Ovary (tissue), 9 donors: ENCODE results near the gene IL18. TPM values are rescaled to one million over a fixed set of nuclear protein-coding genes. Genes with fewer than 3 reads are reported as not detected.

Source experiments
- DNase-seq, 5 donors: peaks; one replicate each; pipeline ENCODE4 v3.0.0-alpha.2; 2019 to 2020
- H3K27ac ChIP-seq, 2 donors: fragments of 200-600 bp; one replicate each; pipeline versions ENCODE4 v1.5.1 to v1.8.0; 2019 to 2022
- H3K27me3 ChIP-seq: fragments of 200-600 bp; one replicate; pipeline ENCODE4 v1.8.0; 2022
- H3K36me3 ChIP-seq: fragments of 200-600 bp; sonication (generic); one replicate; pipeline ENCODE4 v1.5.1; 2019
- H3K4me1 ChIP-seq: one replicate; pipeline ENCODE4 v1.8.1; 2013; ENCODE audit warnings: mild to moderate bottlenecking, moderate library complexity; ENCODE audit not compliant: insufficient read depth
- H3K4me3 ChIP-seq: fragments of 200-600 bp; sonication (generic); one replicate; pipeline ENCODE4 v1.5.1; 2017
- H3K9me3 ChIP-seq, 2 donors: fragments of 200-600 bp in 1 of 2; sonication (generic) in 1 of 2; one replicate each; pipeline versions ENCODE4 v1.5.1 to v1.8.1; 2013 to 2019; ENCODE audit warnings: mild to moderate bottlenecking in 1 of 2, moderate library complexity in 1 of 2
- CTCF ChIP-seq, 3 donors: fragments of 450-650 bp in 2 of 3; fragments of 200-600 bp in 1 of 3; IDR thresholded peaks; one replicate each; pipeline versions ENCODE4 v1.5.1 to v1.8.0; 2016 to 2022; ENCODE audit warnings: antibody characterized with exemption in 3 of 3, mild to moderate bottlenecking in 1 of 3
- EP300 ChIP-seq: sonication (generic); formaldehyde crosslinking; IDR thresholded peaks from one replicate; pipeline ENCODE4 v1.6.1; 2017; ENCODE audit warnings: antibody characterized with exemption
- POLR2A ChIP-seq: fragments of 450-650 bp; IDR thresholded peaks from one replicate; pipeline ENCODE4 v1.6.1; 2017; ENCODE audit warnings: antibody characterized with exemption, mild to moderate bottlenecking, moderate library complexity
- WGBS, 3 donors: extraction: QIAGEN DNeasy Blood & Tissue Kit in 1 of 3; methylation state at CpG; one replicate each; pipeline versions ENCODE4 v1.1.5 to v1.1.7; 2013 to 2017; 5-methylcytosine and 5-hydroxymethylcytosine counted together
- intact Hi-C, 4 donors: fragments of 100-400 bp; cut with DNase I; formaldehyde crosslinking; loops; one replicate each; pipeline versions ENCODE4 v1.11.0 to v1.15.1; 2022 to 2023
- polyA plus RNA-seq, 2 donors: library from polyadenylated mRNA; stranded (reverse); fragments of 200-250 nt in 1 of 2; fragments of 350-450 nt in 1 of 2; fragmentation: Illumina TruSeq in 1 of 2; extraction: RNeasy Lipid Tissue Mini Kit (QIAGEN cat#74804) in 1 of 2; gene quantifications; one replicate each; pipeline ENCODE4 v1.2.3, GENCODE V29; 2013 to 2014
- total RNA-seq, 7 donors: library from RNA; depleted of rRNA in 2 of 7; stranded (reverse); fragments of >200 nt in 2 of 7; fragmentation: NEBNext Ultra II Directional in 3 of 7; extraction: Animal tissue kit (Norgen Biotek cat#: 25700) in 3 of 7; gene quantifications; one replicate each; pipeline versions ENCODE4 v1.1.0 to v1.2.4, GENCODE V29; 2016 to 2023
- donor health status: DM: no; HTN: no; CAD: no; lungs with moderate emphysema.
- donor health status: DM: no; HTN: no; CAD: no.
- donor health status: Bipolar disorder and iron deficiency.
- donor health status: DM: yes; HTN: yes; CAD: no.
- donor health status: DM: no; HTN: no; CAD: no.
- donor health status: DM: yes; HTN: yes; CAD: no.

IL18 gene
- total and polyA plus RNA-seq, 9 donors: 1.7 to 17.1 (median 3.5) TPM

GRCh38 chr11:112160091-112160848, 3.6 kb downstream of the IL18 start:
- TF ChIP-seq CTCF (IDR thresholded peaks at IDR 0.05) (no peak), EP300 (no peak), POLR2A (no peak)
- DNase-seq: no peak
- intact Hi-C loops: no loop called here
- no peaks in the 10 kb centered on the region for H3K27me3 ChIP-seq
- H3K4me1 ChIP-seq: no peaks in the 10 kb centered on the region
- no peak overlapping the region for H3K27ac ChIP-seq
- no peaks in the 10 kb centered on the region for H3K36me3 ChIP-seq
- H3K9me3 ChIP-seq: no peaks in the 10 kb centered on the region
- H3K4me3 ChIP-seq: no peak overlapping the region
- 59 to 87% (median 84%) methylated on average over 2 of the region's 2 CpGs for WGBS, 3 donors

GRCh38 chr11:112159098-112160065, 4.5 kb downstream of the IL18 start:
- DNase-seq: no peak
- no peak for TF ChIP-seq EP300
- TF ChIP-seq POLR2A: no peak
- TF ChIP-seq CTCF (IDR thresholded peaks at IDR 0.05): no peak
- no peak overlapping the region for H3K4me3 ChIP-seq
- no peaks in the 10 kb centered on the region for H3K4me1 ChIP-seq
- intact Hi-C loops: no loop called here
- H3K9me3 ChIP-seq: no peaks in the 10 kb centered on the region
- H3K36me3 ChIP-seq: no peaks in the 10 kb centered on the region
- H3K27me3 ChIP-seq: no peaks in the 10 kb centered on the region
- 85 to 92% (median 90%) methylated on average over 7 of the region's 7 CpGs for WGBS, 3 donors
- H3K27ac ChIP-seq: no peak overlapping the region

- no peak overlapping the region for H3K4me3 ChIP-seq
- no peak overlapping the region for H3K27ac ChIP-seq
- WGBS, 3 donors: 70 to 74% (median 73%) methylated on average over 4 of the region's 4 CpGs
- no peaks in the 10 kb centered on the region for H3K9me3 ChIP-seq
- TF ChIP-seq EP300: no peak
- TF ChIP-seq CTCF (IDR thresholded peaks at IDR 0.05): no peak
- TF ChIP-seq POLR2A: no peak
- H3K4me1 ChIP-seq: no peaks in the 10 kb centered on the region
- H3K36me3 ChIP-seq: no peaks in the 10 kb centered on the region
- no peaks in the 10 kb centered on the region for H3K27me3 ChIP-seq
- DNase-seq: no peak
- intact Hi-C loops: no loop called here
These were observed 6.7 kb downstream of the IL18 start for GRCh38 chr11:112156956-112157766.
